Right cardiac atrium (tissue), 5 donors: ENCODE results near the gene DCBLD1. TPM values are rescaled to one million over a fixed set of nuclear protein-coding genes. Genes with fewer than 3 reads are reported as not detected.
"Not testable (repeated sequence)": the region's sequence is repeated elsewhere in the genome, so short reads cannot be mapped to it uniquely, and the experiment has no call there.

Source experiments
- ATAC-seq, 2 donors: fragments of 200-7000 bp; cut with Tn5 transposase; one replicate each; pipeline versions ENCODE4 v1.8.0 to v1.9.1; 2020; ENCODE audit warnings: moderate library complexity in 2 of 2, mild to moderate bottlenecking in 1 of 2
- DNase-seq, 3 donors: peaks; one replicate each; pipeline ENCODE4 v3.0.0-alpha.2; 2020
- H3K27ac ChIP-seq: one replicate; pipeline ENCODE4 v1.5.1; 2013; ENCODE audit warnings: mild to moderate bottlenecking, low read length, control low read depth, moderate library complexity
- H3K27me3 ChIP-seq: one replicate; pipeline ENCODE4 v1.6.1; 2013; ENCODE audit not compliant: control insufficient read depth, insufficient read depth
- H3K4me1 ChIP-seq: one replicate; pipeline ENCODE4 v1.6.1; 2013; ENCODE audit warnings: low read length; ENCODE audit not compliant: control insufficient read depth, insufficient read depth
- H3K4me3 ChIP-seq: one replicate; pipeline ENCODE4 v1.5.1; 2013; ENCODE audit warnings: low read length, control low read depth
- H3K9me3 ChIP-seq: one replicate; pipeline ENCODE4 v1.6.1; 2013; ENCODE audit warnings: low read length; ENCODE audit not compliant: control insufficient read depth
- WGBS: extraction: QIAGEN DNeasy Blood & Tissue Kit; methylation state at CpG from one replicate; pipeline ENCODE4 v1.1.7; 2013; 5-methylcytosine and 5-hydroxymethylcytosine counted together
- intact Hi-C, 4 donors: fragments of 100-400 bp; cut with DNase I; formaldehyde crosslinking; loops; one replicate each; pipeline versions ENCODE4 v1.11.0 to v1.14.0; 2022 to 2023
- polyA plus RNA-seq: library from polyadenylated mRNA; stranded (reverse); fragments of 200-250 nt; gene quantifications from one replicate; pipeline ENCODE4 v1.2.3, GENCODE V29; 2013
- total RNA-seq, 4 donors: library from RNA; stranded (reverse); fragmentation: NEBNext Ultra II Directional; extraction: Animal tissue kit (Norgen Biotek cat#: 25700); gene quantifications; one replicate each; pipeline ENCODE4 v1.2.1, GENCODE V29; 2021
- donor health status: healthy with polysubstance abuse.
- donor health status: DM: no; HTN: yes; CAD: no.
- donor health status: DM: no; HTN: no; CAD: no.
- donor health status: DM: no; HTN: yes; CAD: no; lungs with severe emphysema.
- donor health status: DM: yes; HTN: yes; CAD: no.

Gene DCBLD1
- total and polyA plus RNA-seq, 5 donors: 3.2 to 5.7 (median 3.9) TPM

DNA sequence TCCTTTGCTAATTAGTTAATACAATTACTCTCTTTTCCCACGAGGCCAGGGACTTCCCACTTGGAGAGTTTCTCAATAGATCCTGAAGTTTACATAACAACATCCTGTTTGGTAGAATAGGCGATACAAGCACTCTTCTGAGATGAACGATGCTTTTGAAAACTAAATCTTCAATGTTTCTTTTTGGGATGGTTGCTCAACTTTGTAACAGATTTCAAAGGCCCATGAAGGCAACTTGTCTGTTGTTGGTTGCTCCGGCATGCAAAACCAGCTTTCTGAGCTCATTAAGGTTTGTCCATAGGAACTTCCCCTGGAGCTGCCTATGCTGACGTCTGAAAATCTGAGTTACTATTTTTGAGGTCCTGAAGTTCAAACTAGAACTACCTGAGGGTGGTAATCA, 30.8 kb upstream of the DCBLD1 start:
- WGBS: 49% methylated on average over 5 of the region's 5 CpGs
- ATAC-seq (no peak), DNase-seq (no peak)
- intact Hi-C loops: loop anchor here in 3 of 4 donors (2.0 to 5.0 kb wide), 2 partner anchors 101 to 103 kb away; no protein-coding TSS in a partner anchor
- Histone ChIP-seq H3K4me1 (no peaks in the 10 kb centered on the region), H3K27ac (no peak overlapping the region), H3K4me3 (no peak overlapping the region), H3K27me3 (no peaks in the 10 kb centered on the region), H3K9me3 (no peaks in the 10 kb centered on the region)

DNA sequence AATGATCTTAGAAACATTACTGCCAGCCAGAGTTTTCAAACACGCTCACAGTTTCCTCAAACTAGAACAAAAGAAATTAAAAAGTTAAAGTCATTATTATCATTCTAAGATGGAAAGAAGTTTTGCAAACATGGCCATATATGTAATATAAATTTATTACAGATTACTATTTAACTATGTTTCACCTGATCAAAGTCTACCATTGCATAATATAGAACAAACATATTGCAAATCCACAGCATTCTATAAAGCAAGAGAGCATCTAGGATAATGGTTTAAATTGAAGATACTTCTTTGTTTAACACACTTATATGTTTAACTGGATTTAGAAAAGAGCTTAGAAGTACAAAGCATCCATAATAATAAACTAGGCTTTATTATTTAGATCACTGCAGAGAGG, 26.2 kb upstream of the DCBLD1 start:
- intact Hi-C loops: no loop called here
- DNase-seq: no peak
- 85% methylated on average over 1 of the region's 1 CpG for WGBS

DNA sequence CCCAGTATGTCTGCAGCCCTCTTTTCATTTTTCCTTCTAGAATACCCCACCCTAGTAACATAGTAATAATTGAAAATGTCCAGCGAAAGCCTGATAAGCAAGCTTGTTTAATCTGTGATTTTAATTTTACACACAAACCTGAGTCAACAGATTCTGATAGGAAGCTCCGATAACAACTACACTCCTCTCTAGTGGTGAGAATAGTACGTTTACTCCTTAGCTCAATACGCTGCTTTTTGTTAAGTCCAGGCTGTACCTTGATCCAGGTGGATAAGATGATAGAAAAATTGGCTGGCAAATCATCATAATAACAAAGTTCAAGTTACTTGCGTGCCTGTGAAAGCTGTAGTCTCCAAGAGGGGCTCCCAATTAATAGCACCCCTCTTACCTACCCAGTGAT, 25.5 kb upstream of the DCBLD1 start:
- Histone ChIP-seq H3K27me3 (no peaks in the 10 kb centered on the region), H3K9me3 (no peaks in the 10 kb centered on the region), H3K27ac (no peak overlapping the region), H3K4me3 (no peak overlapping the region), H3K4me1 (no peaks in the 10 kb centered on the region)
- ATAC-seq: no peak
- DNase-seq: no peak
- WGBS: 89% methylated on average over 5 of the region's 5 CpGs
- intact Hi-C loops: no loop called here

More for the DNA sequence above, 26.2 kb upstream of the DCBLD1 start:
- H3K27ac ChIP-seq: no peak overlapping the region
- no peaks in the 10 kb centered on the region for H3K4me1 ChIP-seq
- H3K4me3 ChIP-seq: no peak overlapping the region
- no peaks in the 10 kb centered on the region for H3K27me3 ChIP-seq
- ATAC-seq: no peak
- no peaks in the 10 kb centered on the region for H3K9me3 ChIP-seq

DNA sequence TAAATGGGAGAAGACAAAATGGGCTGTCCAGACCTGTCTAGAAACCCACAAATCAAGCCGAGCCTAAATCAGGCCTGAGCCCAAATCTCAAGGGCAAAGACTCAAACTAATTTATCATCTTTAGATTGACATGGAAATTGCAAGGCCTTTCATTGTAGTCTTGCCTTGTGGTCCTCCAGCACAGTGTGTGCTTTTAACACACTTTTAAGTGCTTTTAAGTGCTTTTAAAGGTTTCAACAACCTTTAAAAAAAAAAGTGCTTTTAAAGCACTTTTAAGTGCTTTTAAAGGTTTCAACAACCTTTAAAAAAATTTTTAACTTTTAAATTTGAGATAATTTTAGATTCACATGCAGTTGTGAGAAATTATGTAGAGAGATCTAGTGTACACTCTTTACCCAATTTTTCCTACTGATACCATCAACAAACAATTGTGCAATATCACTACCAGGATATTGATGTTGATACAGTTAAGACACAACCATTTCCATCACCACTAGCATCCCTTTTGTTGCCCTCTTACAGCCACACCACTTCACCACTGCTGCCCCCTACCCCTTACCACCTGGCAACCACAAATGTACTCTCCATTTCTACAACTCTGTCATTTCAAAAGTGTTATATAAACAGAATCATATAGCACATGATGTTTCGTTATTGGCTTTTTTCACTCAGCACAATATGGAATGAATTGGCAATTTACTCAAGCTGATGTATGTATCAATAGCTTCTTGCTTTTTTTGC, 23.1 kb upstream of the DCBLD1 start:
- ATAC-seq: no peak
- Histone ChIP-seq H3K4me1 (no peaks in the 10 kb centered on the region), H3K4me3 (no peak overlapping the region), H3K27ac (no peak overlapping the region), H3K9me3 (no peaks in the 10 kb centered on the region), H3K27me3 (no peaks in the 10 kb centered on the region)
- DNase-seq: no peak
- intact Hi-C loops: no loop called here
- 84% methylated on average over 2 of the region's 2 CpGs for WGBS

DNA sequence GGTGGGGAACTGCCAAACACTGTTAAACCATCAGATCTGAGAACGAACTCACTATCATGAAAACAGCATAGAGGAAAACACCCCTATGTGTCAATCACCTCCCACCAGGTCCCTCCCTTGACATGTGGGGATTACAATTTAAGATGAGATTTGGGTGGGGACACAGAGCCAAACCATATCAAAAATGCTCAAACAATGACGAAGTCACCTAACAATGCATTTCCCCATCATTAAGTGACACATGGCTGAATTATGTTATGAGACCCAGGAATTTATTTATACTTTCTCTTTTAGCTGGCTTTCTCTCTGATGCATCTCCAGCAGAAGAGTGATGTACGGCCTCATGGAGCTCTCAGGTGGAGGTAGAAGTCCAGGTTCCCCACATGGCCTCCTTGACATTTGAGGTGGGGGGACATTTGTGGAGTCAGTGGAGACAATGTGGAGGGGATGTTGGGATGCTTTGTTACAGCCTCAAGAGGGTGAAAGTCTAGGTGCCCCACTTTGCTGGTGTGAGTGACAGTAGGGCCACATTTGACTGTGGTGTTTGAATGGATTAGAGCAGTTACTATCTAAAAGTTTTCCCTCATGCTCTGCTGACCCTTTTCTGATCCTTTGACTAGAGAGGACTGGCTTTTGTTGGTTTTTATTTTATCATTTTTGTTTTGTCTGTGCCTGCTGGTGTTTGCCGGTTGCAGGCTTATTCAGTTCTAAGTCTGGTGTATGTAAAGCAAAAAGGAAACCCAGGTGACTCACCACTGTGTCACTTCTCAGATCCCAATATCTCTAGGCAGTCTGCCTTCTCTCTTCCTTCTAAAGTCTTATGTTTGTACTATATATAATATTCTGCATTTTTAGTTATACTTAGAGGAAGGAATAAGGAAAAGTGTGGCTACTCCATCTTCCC, 18.5 kb upstream of the DCBLD1 start:
- DNase-seq: no peak
- no peaks in the 10 kb centered on the region for H3K9me3 ChIP-seq
- no peak for ATAC-seq
- WGBS: 72% methylated on average over 4 of the region's 4 CpGs
- no peak overlapping the region for H3K4me3 ChIP-seq
- H3K27me3 ChIP-seq: no peaks in the 10 kb centered on the region
- H3K4me1 ChIP-seq: no peaks in the 10 kb centered on the region
- H3K27ac ChIP-seq: no peak overlapping the region
- intact Hi-C loops: no loop called here

DNA sequence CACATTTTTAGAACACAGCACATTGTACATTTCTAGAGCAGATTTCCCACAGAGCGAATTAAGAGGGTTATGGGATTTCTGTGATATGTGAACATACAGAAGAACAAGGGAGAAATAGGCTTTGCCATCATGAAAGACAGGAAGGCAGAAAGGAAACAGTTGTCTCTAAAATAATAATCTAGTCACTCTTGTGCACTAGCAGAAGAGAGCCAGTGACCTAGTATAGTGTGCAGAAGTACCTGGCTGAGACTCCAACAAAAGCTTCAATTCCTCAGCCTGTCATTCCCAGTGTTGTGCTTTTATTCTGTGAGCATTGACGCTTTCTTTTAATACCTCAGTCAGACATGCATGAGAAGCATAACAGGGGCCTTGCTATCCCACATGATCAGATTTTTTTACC, 17.8 kb upstream of the DCBLD1 start:
- intact Hi-C loops: no loop called here
- no peak for ATAC-seq
- DNase-seq: no peak
- Histone ChIP-seq H3K27ac (no peak overlapping the region), H3K27me3 (peaks cover 2% of the 10 kb centered on the region), H3K9me3 (no peaks in the 10 kb centered on the region), H3K4me3 (no peak overlapping the region), H3K4me1 (no peaks in the 10 kb centered on the region)
- WGBS: 91% methylated on average over 2 of the region's 2 CpGs

DNA sequence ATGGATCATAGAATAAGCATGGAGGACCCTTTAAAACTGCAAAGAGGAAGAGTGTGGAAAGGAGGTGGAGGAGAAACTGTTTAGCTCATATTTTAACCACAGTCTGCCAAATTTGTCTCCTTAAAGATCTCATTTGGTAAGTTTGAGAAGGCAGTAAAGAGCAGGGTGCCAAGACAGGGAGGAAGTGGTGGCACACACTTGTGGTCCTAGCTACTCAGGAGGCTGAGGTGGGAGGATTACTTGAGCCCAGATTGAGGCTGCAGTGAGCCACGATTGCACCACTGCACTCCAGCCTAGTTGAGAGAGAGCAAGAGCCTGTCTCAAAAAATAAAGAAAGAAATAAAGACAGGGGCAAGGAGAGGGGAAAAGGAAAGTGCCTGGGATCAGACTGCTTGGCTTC, 16.8 kb upstream of the DCBLD1 start:
- no peak for DNase-seq
- no peak for ATAC-seq
- 50% methylated on average over 1 of the region's 1 CpG for WGBS
- Histone ChIP-seq H3K27ac (no peak overlapping the region), H3K27me3 (peaks cover 2% of the 10 kb centered on the region), H3K4me1 (no peaks in the 10 kb centered on the region), H3K4me3 (no peak overlapping the region), H3K9me3 (no peaks in the 10 kb centered on the region)
- intact Hi-C loops: no loop called here

DNA sequence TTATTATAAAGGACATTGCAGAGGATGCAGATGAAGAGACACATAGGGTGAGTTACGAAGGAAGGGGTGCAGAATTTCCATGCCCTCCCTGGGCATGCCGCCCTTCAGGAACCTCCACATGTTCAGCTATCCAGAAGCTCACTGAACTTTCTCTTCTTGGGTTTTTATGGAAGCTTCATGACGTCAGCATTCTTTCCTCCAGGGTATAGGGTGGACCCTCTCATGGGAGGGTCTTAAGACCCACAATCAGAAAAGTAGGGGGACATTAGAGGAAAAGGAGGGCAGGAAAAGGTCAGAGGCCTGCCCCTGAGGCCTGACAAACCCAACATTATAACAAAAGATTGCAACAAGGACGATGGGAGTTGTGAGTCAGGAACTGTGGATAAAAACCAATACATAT, 14.6 kb upstream of the DCBLD1 start:
- WGBS: 78% methylated on average over 4 of the region's 4 CpGs
- Histone ChIP-seq H3K4me1 (no peaks in the 10 kb centered on the region), H3K27me3 (peaks cover 2% of the 10 kb centered on the region), H3K27ac (no peak overlapping the region), H3K4me3 (no peak overlapping the region), H3K9me3 (no peaks in the 10 kb centered on the region)
- no peak for ATAC-seq
- DNase-seq: no peak
- intact Hi-C loops: no loop called here

DNA sequence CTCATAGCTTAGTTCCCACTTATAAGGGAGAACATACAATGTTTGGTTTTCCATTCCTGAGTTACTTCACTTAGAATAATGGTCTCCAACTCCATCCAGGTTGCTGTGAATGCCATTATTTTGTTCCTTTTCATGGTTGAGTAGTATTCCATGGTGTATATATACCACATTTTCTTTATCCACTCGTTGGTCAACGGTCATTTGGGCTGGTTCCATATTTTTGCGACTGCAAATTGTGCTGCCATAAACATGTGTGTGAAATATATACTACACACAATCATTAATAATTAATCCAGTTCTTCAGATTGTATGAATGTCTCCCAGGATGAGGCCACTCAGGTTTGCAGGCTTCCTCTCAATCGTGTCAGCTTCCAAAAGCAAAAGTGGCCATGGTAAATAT, 13.9 kb upstream of the DCBLD1 start:
- ATAC-seq, H3K27ac ChIP-seq, H3K27me3 ChIP-seq, H3K4me3 ChIP-seq, H3K9me3 ChIP-seq, H3K4me1 ChIP-seq, intact Hi-C loops, DNase-seq: not testable (repeated sequence)
- WGBS: 90% methylated on average over 4 of the region's 4 CpGs

DNA sequence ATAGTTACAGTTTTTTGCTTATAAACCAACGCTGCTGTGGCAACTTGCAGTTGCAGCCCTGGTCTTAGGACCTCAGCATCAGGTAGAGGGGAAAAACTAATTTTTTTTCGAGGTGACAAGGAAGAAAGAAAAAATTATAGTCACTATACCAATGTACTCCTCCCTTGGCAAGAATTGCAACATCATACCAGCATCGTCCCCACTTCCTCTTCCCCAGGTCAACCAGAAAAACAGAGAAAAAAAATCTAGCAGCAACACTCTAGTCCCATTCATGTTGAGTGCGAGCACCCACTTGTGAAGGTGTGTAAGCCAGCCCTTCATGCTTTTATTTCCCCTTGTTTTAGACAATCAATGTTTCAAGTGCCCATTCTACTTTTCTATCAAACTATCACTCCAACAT, 13.1 kb upstream of the DCBLD1 start:
- WGBS: 69% methylated on average over 4 of the region's 4 CpGs
- no peak for ATAC-seq
- Histone ChIP-seq H3K9me3 (no peaks in the 10 kb centered on the region), H3K4me3 (no peak overlapping the region), H3K27me3 (peaks cover 2% of the 10 kb centered on the region), H3K27ac (no peak overlapping the region), H3K4me1 (no peaks in the 10 kb centered on the region)
- intact Hi-C loops: no loop called here
- DNase-seq: no peak

DNA sequence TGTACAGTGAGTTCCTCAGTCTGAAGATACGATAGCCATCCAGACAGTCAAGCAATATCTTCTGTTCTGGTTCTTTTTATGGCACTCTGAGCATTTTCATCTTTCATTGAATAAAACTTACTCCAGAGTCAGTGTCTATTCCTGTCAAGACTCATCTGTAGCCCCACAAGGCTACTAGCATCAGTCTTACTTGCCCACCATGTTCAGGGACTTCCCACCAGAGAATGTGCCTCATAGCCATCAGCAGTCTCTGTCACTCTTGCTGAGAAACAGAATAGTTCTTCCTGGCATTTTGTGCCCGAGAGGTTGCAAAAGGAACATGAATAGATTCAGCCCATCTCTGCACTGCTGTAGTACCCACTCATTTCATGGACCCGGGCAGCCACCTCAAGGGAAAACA, 12.7 kb upstream of the DCBLD1 start:
- 80% methylated on average over 3 of the region's 3 CpGs for WGBS
- H3K4me3 ChIP-seq: no peak overlapping the region
- peaks cover 2% of the 10 kb centered on the region for H3K27me3 ChIP-seq
- H3K9me3 ChIP-seq: no peaks in the 10 kb centered on the region
- no peak for ATAC-seq
- intact Hi-C loops: no loop called here
- no peak overlapping the region for H3K27ac ChIP-seq
- H3K4me1 ChIP-seq: no peaks in the 10 kb centered on the region
- no peak for DNase-seq
